HepG2 (cell line): ENCODE measurements around the gene POU2F1.

Experiments
- CENPX ChIP-seq: sonication (generic); formaldehyde crosslinking; IDR thresholded peaks from 2 replicates; pipeline ENCODE4 v1.9.0; 2021; ENCODE audit warnings: mild to moderate bottlenecking, missing genetic modification reagents, moderate library complexity
- CTCF ChIP-seq: sonication (generic); formaldehyde crosslinking; IDR thresholded peaks from 2 replicates; pipeline ENCODE4 v1.5.0; 2020; ENCODE audit warnings: mild to moderate bottlenecking, missing genetic modification reagents, moderate library complexity
- MEF2D ChIP-seq: sonication (generic); formaldehyde crosslinking; IDR thresholded peaks from 2 replicates; pipeline ENCODE4 v1.5.1; 2020; ENCODE audit warnings: mild to moderate bottlenecking, missing genetic modification reagents
- NBN ChIP-seq: fragments of 450-650 bp; conservative IDR thresholded peaks from 2 replicates; pipeline ENCODE4 v1.6.1; 2017
- SNAPC5 ChIP-seq: sonication (generic); formaldehyde crosslinking; IDR thresholded peaks from 2 replicates; pipeline ENCODE4 v1.8.1; 2023; ENCODE audit warnings: mild to moderate bottlenecking, missing genetic modification reagents, borderline replicate concordance
- ZFP1 ChIP-seq: IDR thresholded peaks from 2 replicates; pipeline ENCODE4 v1.6.1; 2016
- ZNF10 ChIP-seq: sonication (generic); formaldehyde crosslinking; IDR thresholded peaks from 2 replicates; pipeline ENCODE4 v1.4.0; 2020; ENCODE audit warnings: mild to moderate bottlenecking, low read depth, missing genetic modification reagents, borderline replicate concordance

- TF ChIP-seq CENPX (CRISPR knock-in tag) = no peak
- TF ChIP-seq ZNF10 (CRISPR knock-in tag) = no peak
- no peak for TF ChIP-seq ZFP1 (CRISPR knock-in tag)
- TF ChIP-seq NBN = no peak
- no peak for TF ChIP-seq MEF2D
- TF ChIP-seq SNAPC5 (CRISPR knock-in tag) = no peak
- no peak for TF ChIP-seq CTCF
These were observed 43.3 kb downstream of the POU2F1 start for GRCh38 chr1:167263819-167264464.
